Measurements from ENCODE around the gene APPL2.
"Not testable (repeated sequence)": the region's sequence is repeated elsewhere in the genome, so short reads cannot be mapped to it uniquely, and the experiment has no call there.

APPL2 gene

DNA sequence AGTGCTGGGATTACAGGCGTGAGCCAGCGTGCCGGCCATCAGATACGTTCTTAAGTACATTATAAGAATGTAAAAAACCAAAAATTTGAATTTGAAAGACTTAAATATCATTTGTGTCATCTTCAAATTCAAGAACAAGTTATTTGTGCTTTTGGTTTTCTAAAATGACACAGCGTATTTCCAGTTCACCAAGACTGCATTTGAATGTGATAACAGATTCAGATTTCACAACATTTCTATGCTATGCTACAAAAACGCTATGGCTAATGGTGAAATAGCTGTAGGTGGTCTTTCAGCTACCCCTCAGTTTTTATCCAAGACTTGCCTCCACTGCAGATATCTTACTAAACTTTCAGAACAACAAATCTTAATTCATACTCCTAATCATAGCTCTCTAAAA, 46.7 kb downstream of the APPL2 start:
- DNase-seq = no peak

DNA sequence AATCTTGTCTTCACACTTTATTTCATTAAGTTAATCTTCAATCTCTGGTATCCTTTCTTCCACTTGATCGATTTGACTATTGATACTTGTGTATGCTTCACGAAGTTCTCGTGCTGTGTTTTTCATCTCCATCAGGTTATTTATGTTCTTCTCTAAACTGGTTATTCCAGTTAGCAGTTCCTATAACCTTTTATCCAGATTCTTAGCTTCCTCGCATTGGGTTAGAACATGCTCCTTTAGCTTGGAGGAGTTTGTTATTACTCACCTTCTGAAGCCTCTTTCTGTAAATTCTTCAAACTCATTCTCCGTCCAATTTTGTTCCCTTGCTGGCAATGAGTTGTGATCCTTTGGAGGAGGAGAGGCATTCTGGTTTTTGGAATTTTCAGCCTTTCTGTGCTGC, 52.0 kb downstream of the APPL2 start:
- not testable (repeated sequence) for DNase-seq

DNA sequence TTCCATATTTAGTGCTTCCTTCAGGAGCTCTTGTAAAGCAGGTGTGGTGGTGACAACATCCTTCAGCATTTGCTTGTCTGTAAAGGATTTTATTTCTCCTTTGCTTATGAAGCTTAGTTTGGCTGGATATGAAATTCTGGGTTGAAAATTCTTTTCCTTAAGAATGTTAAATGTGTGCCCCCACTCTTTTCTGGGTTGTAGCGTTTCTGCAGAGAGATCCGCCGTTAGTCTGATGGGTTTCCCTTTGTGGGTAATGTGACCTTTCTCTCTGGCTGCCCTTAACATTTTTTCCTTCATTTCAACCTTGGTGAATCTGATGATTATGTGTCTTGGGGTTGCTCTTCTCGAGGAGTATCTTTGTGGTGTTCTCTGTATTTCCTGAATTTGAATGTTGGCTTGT, 52.6 kb downstream of the APPL2 start:
- not testable (repeated sequence) for DNase-seq

DNA sequence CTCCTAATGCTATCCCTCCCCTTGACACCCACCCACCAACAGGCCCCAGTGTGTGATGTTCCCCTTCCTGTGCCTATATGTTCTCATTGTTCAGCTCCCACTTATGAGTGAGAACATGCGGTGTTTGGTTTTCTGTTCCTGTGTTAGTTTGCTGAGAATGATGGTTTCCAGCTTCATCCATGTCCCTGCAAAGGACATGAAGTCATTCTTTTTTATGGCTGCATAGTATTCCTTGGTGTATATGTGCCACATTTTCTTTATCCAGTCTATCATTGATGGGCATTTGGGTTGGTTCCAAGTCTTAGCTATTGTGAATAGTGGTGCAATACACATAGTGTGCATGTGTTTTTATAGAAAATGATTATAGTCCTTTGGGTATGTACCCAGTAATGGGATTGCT, 56.9 kb downstream of the APPL2 start:
- not testable (repeated sequence) for DNase-seq

DNA sequence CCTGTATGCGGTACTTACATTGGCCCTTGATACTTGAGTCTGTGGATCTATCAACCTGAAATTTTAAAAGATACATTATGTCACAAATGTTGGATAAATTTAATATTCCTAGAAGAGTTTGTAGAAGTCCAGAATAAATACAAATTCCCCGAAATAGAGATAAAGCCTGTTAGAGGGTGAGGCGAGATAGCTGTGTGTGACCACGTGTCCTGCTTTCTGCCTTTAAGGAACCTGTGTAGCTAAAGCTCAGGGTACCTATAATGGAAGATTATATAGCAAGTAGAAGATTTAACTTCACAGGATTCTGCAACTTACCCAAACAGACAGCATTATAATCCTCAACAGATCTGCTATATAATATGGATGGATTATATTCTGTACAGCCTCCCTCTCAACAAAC, 58.8 kb downstream of the APPL2 start:
- no peak for DNase-seq

- DNase-seq = no peak
These were observed 60.5 kb downstream of the APPL2 start for GRCh38 chr12:105175397-105175990.

- DNase-seq = no peak
These were observed 64.1 kb downstream of the APPL2 start for GRCh38 chr12:105171691-105172436.

DNA sequence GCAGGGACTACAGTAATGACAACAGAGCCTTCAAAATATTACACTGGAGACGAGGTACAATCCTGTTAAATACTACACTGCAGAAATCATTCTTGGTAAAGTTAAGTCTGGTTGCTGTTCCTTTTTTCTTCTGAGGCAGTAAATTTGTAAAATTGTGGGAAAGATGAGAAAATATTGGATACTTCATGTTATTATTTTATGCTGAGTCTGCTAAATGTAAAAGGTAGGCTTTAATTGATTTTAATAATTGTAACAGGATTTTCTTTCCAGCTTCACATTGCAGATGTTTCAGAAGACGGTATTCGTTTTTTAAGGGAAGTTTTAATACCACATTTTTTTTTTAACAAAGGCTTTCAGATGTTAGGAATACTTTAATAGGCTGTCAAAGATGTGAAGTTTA, 65.8 kb downstream of the APPL2 start:
- DNase-seq = no peak

- no peak for DNase-seq
These were observed 68.0 kb downstream of the APPL2 start for GRCh38 chr12:105168006-105168405.

- no peak for DNase-seq
These were observed 68.6 kb downstream of the APPL2 start for GRCh38 chr12:105167346-105167745.

GRCh38 chr12:105166736-105167135, 69.2 kb downstream of the APPL2 start:
- DNase-seq = no peak

- no peak for DNase-seq
These were observed 71.9 kb downstream of the APPL2 start for GRCh38 chr12:105164068-105164467.

DNA sequence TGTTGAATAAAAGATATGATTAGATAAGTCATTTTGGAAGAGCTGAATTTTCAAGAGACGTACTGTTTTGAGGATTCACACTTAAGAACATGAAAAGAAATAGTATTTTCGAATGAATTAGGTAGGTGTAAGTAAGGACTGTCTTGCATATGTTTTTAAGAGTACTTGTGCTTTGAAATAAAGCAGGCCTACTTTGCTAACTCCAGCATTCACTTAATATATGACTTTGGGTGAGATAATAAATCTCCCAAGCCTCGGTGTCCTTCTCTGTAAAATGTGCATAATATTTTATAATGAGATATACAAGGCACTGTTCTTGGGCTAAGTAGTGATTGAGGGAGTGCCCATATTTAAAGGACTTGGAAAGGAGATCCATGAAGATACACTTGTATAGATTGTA, 73.8 kb downstream of the APPL2 start:
- no peak for DNase-seq

DNA sequence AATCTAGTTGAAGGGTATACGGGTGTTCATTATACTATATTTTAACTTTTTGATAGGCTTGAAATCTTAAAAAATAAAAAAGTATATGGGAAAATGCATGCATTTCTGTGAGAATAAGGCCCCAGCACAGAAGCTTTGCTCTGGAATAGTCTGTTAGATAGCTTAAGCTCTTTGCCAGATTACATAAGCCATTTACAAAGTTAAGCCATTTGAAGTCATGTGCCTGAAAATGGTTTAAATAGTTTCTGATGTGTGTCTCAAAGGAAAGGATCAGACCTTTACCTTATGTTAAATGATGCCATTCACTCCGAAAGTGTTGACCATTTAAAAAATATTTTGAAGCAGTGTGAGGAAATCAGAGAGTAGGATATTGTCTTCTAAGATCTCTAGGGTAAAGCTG, 77.1 kb downstream of the APPL2 start:
- no peak for DNase-seq

DNA sequence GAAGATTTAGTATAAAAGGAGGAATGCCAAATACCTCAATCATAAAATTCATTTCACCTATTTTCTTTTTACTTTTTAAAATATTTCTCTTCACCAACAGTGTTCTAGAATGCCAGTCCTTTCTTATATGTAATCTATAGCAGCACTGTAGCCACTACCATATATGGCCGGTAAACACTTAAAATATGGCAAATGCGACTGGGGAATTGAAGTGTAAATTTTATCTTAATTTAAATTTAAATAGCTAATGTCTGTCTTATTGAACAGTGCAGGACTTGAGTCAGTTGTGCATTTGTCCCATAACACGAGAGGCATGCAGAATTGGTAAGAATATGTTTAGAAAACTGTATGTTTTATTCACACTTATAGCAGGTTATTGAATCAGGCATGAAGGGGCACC, 78.4 kb downstream of the APPL2 start:
- DNase-seq = no peak

DNA sequence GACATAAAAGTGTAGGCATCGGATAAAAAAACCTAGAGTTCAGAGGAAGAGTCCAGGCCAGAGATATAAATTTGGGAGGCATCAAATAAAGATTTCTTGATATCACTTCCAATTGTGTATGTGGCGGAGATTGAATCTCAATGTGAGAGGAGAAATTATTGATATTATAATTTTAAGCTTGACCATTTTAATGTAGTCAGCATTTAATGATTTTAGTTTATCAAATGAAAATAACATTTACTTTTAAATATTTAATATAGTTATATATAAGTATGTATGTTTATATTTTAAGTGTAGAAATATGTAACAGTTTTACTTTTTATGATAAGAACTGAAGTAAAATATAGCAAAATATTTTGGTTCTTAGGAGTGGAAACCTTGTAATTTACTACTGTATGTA, 79.7 kb downstream of the APPL2 start:
- no peak for DNase-seq

- DNase-seq = no peak
These were observed 93.7 kb downstream of the APPL2 start for GRCh38 chr12:105142259-105142658.

GRCh38 chr12:105141320-105141922, 94.6 kb downstream of the APPL2 start:
- DNase-seq = no peak

DNA sequence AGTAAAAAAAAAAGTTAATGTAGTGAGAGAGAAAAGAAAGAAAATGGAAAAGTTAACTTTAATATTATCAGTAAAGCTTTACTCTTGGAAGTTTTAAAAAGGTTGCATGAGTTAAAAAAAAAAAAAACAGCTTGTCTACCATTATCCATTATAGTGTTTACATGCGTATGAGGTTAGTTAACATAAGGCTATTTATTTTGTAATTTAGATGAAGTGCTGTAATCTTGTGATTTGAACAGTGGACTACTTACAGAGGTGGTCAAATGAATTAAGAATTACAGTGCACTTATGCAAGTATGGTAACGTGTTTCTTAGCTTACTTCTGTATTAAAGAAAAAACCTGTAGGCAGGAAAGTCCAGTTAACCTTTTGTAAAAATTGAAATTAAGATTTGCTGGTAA, 97.7 kb downstream of the APPL2 start:
- no peak for DNase-seq
